PC-3 (cell line): ENCODE measurements around the gene GPR152. TPM values are rescaled to one million over a fixed set of nuclear protein-coding genes. Genes with fewer than 3 reads are reported as not detected.

Experiments used
- ATAC-seq: fragments of 200-7000 bp; cut with Tn5 transposase; 2 replicates; pipeline ENCODE4 v1.9.1; 2020; ENCODE audit warnings: mild to moderate bottlenecking, moderate library complexity
- BruUV-seq: library from RNA; stranded (reverse); fragments of 400-500 nt; replicated peaks from 2 replicates; lab custom pipeline; 2021; lab: Mats Ljungman, UMichigan
- CTCF ChIA-PET: fragments of 300-600 bp; sonication (Branson Sonifier 250); formaldehyde crosslinking; loops from one replicate; lab custom pipeline; 2022; ENCODE audit warnings: antibody characterized with exemption; lab: Charles Lee
- POLR2A ChIA-PET: fragments of 300-600 bp; sonication (Branson Sonifier 250); formaldehyde crosslinking; loops from one replicate; lab custom pipeline; 2022; ENCODE audit warnings: antibody characterized with exemption; ENCODE audit not compliant: unreplicated experiment; lab: Charles Lee
- DNase-seq: peaks from one replicate; pipeline ENCODE4 v3.0.0-alpha.2; 2015
- H2AFZ ChIP-seq: fragments of 300-600 bp; sonication (generic); 2 replicates; pipeline ENCODE4 v1.6.0; 2016; ENCODE audit warnings: antibody characterized with exemption, low read length
- H3F3A ChIP-seq: fragments of 300-600 bp; sonication (generic); one replicate; pipeline ENCODE4 v1.6.0; 2017; ENCODE audit warnings: antibody characterized with exemption, low read length, control low read depth, mild to moderate bottlenecking; ENCODE audit not compliant: unreplicated experiment
- H3K27ac ChIP-seq: fragments of 300-600 bp; sonication (generic); 2 replicates; pipeline ENCODE4 v1.5.1; 2016; ENCODE audit warnings: mild to moderate bottlenecking, low read length
- H3K27me3 ChIP-seq: fragments of 300-600 bp; sonication (generic); 2 replicates; pipeline ENCODE4 v1.6.1; 2016; ENCODE audit warnings: low read length, mixed read lengths
- H3K36me3 ChIP-seq: fragments of 300-600 bp; sonication (generic); 2 replicates; pipeline ENCODE4 v1.6.1; 2016; ENCODE audit warnings: low read depth, mixed run types, low read length, mixed read lengths
- H3K4me1 ChIP-seq: fragments of 300-600 bp; sonication (generic); 2 replicates; pipeline ENCODE4 v1.5.1; 2016; ENCODE audit warnings: low read length; ENCODE audit not compliant: insufficient read depth
- H3K4me2 ChIP-seq: fragments of 300-600 bp; sonication (generic); 2 replicates; pipeline ENCODE4 v1.6.0; 2016; ENCODE audit warnings: low read length
- H3K4me3 ChIP-seq: fragments of 300-600 bp; sonication (generic); 2 replicates; pipeline ENCODE4 v1.5.1; 2016; ENCODE audit warnings: mild to moderate bottlenecking, low read length, mixed read lengths
- H3K79me2 ChIP-seq: fragments of 300-600 bp; sonication (generic); 2 replicates; pipeline ENCODE4 v1.6.1; 2017; ENCODE audit warnings: low read length, mixed read lengths
- H3K9ac ChIP-seq: fragments of 300-600 bp; sonication (generic); 2 replicates; pipeline ENCODE4 v1.6.0; 2016; ENCODE audit warnings: mild to moderate bottlenecking, low read length
- H3K9me2 ChIP-seq: fragments of 300-600 bp; sonication (generic); replicated peaks from 2 replicates; pipeline ENCODE4 v1.6.1; 2016; ENCODE audit warnings: mixed run types, low read length, mixed read lengths
- H3K9me3 ChIP-seq: fragments of 300-600 bp; sonication (generic); 2 replicates; pipeline ENCODE4 v1.6.1; 2016; ENCODE audit warnings: low read length, mixed read lengths
- H4K20me1 ChIP-seq: fragments of 300-600 bp; sonication (generic); 2 replicates; pipeline ENCODE4 v1.6.1; 2016; ENCODE audit warnings: low read length, mixed read lengths
- CTCF ChIP-seq: fragments of 300-600 bp; sonication (generic); conservative IDR thresholded peaks from 2 replicates; pipeline ENCODE4 v1.5.1; 2017; ENCODE audit warnings: antibody characterized with exemption, low read depth, mild to moderate bottlenecking, low read length
- EZH2 ChIP-seq: fragments of 300-600 bp; sonication (generic); IDR thresholded peaks from one replicate; pipeline ENCODE4 v1.6.1; 2017; ENCODE audit warnings: antibody characterized with exemption, mild to moderate bottlenecking, low read length; ENCODE audit not compliant: unreplicated experiment
- EZH2phosphoT487 ChIP-seq: fragments of 300-600 bp; sonication (generic); IDR thresholded peaks from 2 replicates; pipeline ENCODE4 v1.6.1; 2018; ENCODE audit warnings: mild to moderate bottlenecking, antibody characterized with exemption, low read length, borderline replicate concordance
- intact Hi-C: fragments of 100-400 bp; cut with micrococcal nuclease; formaldehyde crosslinking; loops from 2 replicates; pipeline ENCODE4 v1.9.0; 2023
- total RNA-seq: library from RNA; depleted of rRNA; stranded (reverse); fragments of >200 nt; gene quantifications from 2 replicates; pipeline ENCODE4 v1.2.3, GENCODE V29; 2014

The GPR152 gene
- total RNA-seq, 1 experiment from 2014 or later: not detected

DNA sequence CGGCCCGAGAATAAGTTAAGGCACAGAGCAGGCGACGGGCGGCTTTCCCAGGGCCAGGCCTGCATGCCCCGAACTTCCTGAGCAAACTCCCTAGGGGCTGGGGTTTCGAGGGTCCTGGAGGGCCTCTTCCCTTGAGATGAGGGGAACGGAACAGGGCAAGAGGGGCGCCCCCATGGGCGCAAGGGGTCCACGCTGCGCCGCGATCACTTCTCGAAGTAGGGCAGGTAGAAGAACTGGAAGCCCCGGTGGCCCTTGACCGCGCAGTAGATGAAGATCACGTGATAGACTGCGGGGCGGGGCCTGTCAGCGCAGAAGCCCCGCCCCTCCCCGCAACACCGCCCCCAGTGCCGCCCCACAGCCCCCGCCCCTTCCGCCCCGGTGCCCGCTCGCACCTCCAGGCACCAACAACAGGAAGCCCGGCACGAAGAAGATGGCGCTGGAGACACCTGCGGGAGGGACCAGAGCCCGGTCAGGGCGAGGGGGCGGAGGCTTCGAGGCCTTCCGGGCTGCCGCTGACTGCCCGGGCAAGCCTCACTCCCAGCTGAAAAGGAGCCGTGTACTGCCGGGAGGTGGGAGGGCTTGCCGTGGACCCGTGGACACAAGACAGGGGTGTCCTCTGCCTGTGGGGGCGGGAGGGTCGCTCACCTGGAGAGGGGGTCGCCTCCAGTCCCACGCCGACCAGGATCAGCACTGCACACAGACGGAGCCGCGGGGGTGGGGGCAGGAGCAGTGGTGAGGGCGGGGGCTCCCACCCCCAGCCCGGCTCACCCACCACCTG, 12.1 kb upstream of the GPR152 start:
- no peaks in the 10 kb centered on the region for H3K9me2 ChIP-seq
- H3K4me1 ChIP-seq: peaks cover 40% of the 10 kb centered on the region
- H4K20me1 ChIP-seq: no peaks in the 10 kb centered on the region
- BruUV-seq: TSS peak; percentile 62
- ChIA-PET POLR2A (no interaction called here), CTCF (no interaction called here)
- peak overlapping the region; percentile 75 for H3K4me3 ChIP-seq
- H3K36me3 ChIP-seq: no peaks in the 10 kb centered on the region
- DNase-seq (peak; percentile 93), ATAC-seq (peak; percentile 55)
- H3K9me3 ChIP-seq: no peaks in the 10 kb centered on the region
- no peaks in the 10 kb centered on the region for H3K27me3 ChIP-seq
- peak overlapping the region; percentile 97 for H3K27ac ChIP-seq
- peak overlapping the region; percentile 95 for H3K4me2 ChIP-seq
- peak overlapping the region; percentile 58 for H2AFZ ChIP-seq
- H3K9ac ChIP-seq: peak overlapping the region; percentile 94
- TF ChIP-seq EZH2phosphoT487 (no peak), EZH2 (no peak), CTCF (no peak)
- H3K79me2 ChIP-seq: peaks cover 28% of the 10 kb centered on the region
- peaks cover 13% of the 10 kb centered on the region for H3F3A ChIP-seq
- intact Hi-C loops: loop anchor here (1.0 to 5.0 kb wide), 3 partner anchors 21 to 42 kb away; partner anchors contain the start of genes CORO1B and RPS6KB2

DNA sequence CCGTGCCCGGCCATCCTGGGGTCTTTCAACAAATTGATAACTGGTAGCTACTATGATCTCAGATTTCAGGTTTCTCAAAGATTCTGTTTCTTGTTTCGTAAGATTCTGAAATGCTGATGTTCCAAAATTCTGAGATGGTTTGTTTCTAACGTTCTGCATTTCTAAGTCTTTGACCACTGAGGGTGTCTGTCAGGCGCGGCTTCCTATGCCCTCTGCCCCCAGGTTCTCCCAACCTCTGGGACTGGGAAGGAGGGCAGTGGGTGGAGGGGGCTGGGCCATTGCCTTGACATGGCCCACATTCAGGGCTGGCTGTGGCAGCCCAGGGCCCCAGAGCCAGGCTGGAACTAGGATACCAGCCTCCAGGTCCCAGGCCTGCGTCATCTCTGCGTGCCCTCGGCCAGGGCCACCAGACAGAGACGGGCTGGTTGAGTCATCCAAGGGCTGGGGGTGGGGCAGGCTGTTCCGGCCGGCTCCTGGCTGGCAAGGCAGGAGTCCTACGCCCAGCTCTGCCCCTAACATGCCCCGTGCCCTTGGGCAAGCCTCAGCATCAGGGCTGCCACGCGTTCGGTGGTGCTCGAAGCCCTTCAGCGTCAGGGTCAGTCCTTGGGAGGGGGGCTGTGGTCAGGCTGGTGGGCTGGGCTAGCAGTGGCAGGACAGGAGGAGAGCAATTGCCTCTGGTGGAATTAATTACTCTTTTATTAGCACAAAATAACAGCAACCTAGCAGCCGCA, 11.3 kb upstream of the GPR152 start:
- Histone ChIP-seq H3K4me2 (peak overlapping the region; percentile 95), H3K79me2 (peaks cover 28% of the 10 kb centered on the region), H4K20me1 (no peaks in the 10 kb centered on the region), H3K27ac (peak overlapping the region; percentile 97), H3F3A (peaks cover 13% of the 10 kb centered on the region), H3K4me1 (peaks cover 37% of the 10 kb centered on the region), H2AFZ (peak overlapping the region; percentile 58), H3K27me3 (no peaks in the 10 kb centered on the region), H3K36me3 (no peaks in the 10 kb centered on the region), H3K9me2 (no peaks in the 10 kb centered on the region), H3K9ac (peak overlapping the region; percentile 94), H3K9me3 (no peaks in the 10 kb centered on the region), H3K4me3 (peak overlapping the region; percentile 53)
- POLR2A ChIA-PET: no interaction called here
- CTCF ChIA-PET: no interaction called here
- intact Hi-C loops: loop anchor here (1.0 kb wide), 2 partner anchors 21 to 42 kb away; partner anchors contain the start of gene CORO1B
- TSS peak; percentile 30 for BruUV-seq
- TF ChIP-seq EZH2phosphoT487: no peak
- TF ChIP-seq EZH2: no peak
- no peak for TF ChIP-seq CTCF
- DNase-seq (peak; percentile 95), ATAC-seq (peak; percentile 75)
